Measurements from ENCODE around the gene RECQL5. TPM values are rescaled to one million over a fixed set of nuclear protein-coding genes. Genes with fewer than 3 reads are reported as not detected.
A peak's percentile ranks its signal among the peaks of the same experiment; 100 is the strongest.

Gene RECQL5
- polyA plus RNA-seq, 1 of the 3 experiments (the other 2 are of a cell fraction), result 25.3 TPM

DNA sequence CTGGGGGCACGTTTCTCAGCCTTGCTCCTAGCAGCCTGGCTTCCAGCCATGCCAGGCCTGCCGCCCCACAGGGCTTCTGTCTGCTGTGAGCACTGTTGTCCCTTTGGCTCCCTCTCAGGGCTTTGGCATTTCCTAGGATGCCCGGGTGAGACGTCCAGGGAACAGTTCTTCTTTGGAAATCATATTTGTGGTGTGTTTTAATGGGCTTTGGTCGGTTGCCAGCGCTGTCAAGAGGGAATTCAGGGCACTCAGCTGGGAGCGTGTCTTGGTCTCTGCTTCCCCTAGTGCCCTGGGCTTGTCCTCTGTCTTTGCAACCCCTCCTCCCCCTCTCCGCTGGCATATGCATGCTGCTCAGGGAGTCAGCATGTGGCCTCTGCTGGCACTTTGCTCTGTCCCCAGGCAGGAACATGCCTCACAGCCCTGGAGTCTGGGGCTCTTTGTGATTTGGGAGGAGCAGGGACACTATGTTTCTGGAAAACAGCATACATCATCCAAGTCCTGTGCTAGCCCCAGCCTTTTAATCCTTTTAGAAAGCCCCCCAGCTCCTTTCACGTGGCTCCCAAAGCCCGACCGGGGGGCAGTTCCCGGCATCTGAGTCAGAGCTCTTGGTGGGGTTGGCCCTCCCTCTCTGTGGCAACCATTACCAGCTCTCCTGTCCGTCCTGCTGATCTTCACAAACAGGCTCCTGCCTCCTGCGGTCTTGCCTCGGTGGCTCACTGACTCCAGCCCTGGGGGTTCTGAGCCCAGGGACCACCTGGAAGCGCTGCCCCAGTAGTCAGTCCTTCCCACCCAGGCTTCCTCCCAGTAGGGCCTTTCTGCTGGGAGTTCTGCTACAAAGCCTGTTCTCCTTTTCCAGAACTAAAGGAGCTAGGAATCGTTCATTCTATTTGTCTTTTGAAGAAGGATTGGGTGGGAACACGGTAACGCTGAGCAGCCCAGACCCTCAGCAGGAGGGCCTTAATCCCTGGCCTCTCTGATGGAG, 26.8 kb upstream of the RECQL5 start:
- DNase-seq, result peak; percentile 85
- Histone ChIP-seq H3K27ac (ENCODE audit: low read depth in 2 of 2, low read length in 1 of 2) (peak overlapping the region; percentile 91 to 99), H3K4me1 (ENCODE audit: control insufficient read depth in 1 of 2, insufficient read depth in 2 of 2, low read depth in 1 of 2, low read length in 1 of 2) (peaks cover 45 to 62% of the 10 kb centered on the region in 2 experiments; a peak in 3 of 4 replicates), H3F3A (replicated peaks; ENCODE audit: insufficient read depth) (peaks cover 58% of the 10 kb centered on the region), H3K9ac (peak overlapping the region; percentile 80), H3K4me3 (ENCODE audit: low read depth in 2 of 2, low read length in 1 of 2) (peak overlapping the region in 1 of 2 experiments; percentile 16; a peak in 2 of 4 replicates), H3K27me3 (ENCODE audit: insufficient read depth) (no peaks in the 10 kb centered on the region), H3K36me3 (replicated peaks in 1 of 2; ENCODE audit: control insufficient read depth in 1 of 2, insufficient read depth in 2 of 2, low read length in 1 of 2) (peaks cover 21 to 38% of the 10 kb centered on the region in 2 experiments), H2AFZ (ENCODE audit: low read depth) (0 out of 2 replicates have a peak overlapping the region, but pooled peaks have one; percentile 10), H4K20me1 (ENCODE audit: insufficient read depth) (no peaks in the 10 kb centered on the region), H3K9me3 (no peaks in the 10 kb centered on the region), H3K79me2 (ENCODE audit: insufficient read depth) (peaks cover 80% of the 10 kb centered on the region), H3K4me2 (peak overlapping the region; percentile 73), H3K9me2 (no peaks in the 10 kb centered on the region)
- WGBS (ENCODE audit: low lambda C conversion rate), result 16% methylated on average over 19 of the region's 19 CpGs
- CTCF ChIA-PET, result interaction anchor here (0.6 to 6.9 kb wide), 24 partner anchors 8 to 281 kb away, joined by 3 to 69 read pairs (median 4); partner anchors contain the start of genes RECQL5, SMIM5 and TSEN54
- POLR2A ChIA-PET, result interaction anchor here (0.6 to 1.4 kb wide), 5 partner anchors 8 to 458 kb away, joined by 3 to 5 read pairs (median 3); partner anchors contain the start of genes RECQL5, SAP30BP and TSEN54
- peak; percentile 26; the same call in 1 of the 2 replicates for TF ChIP-seq TAF1 (IDR thresholded peaks at IDR 0.05; ENCODE audit: borderline replicate concordance, low read depth, low read length)
- TF ChIP-seq RAD21 (IDR thresholded peaks at IDR 0.05; ENCODE audit: low read length), result peak; percentile 52
- peak; percentile 16; the same call in 1 of the 2 replicates for TF ChIP-seq SMC3 (IDR thresholded peaks at IDR 0.05; ENCODE audit: low read depth, low read length)
- TF ChIP-seq MEF2A (IDR thresholded peaks at IDR 0.05; ENCODE audit: borderline replicate concordance, low read depth), result peak; percentile 7; the same call in 1 of the 2 replicates
- TF ChIP-seq IRF3 (IDR thresholded peaks at IDR 0.05; ENCODE audit: low read depth, low read length), result no peak
- TF ChIP-seq USF2 (IDR thresholded peaks at IDR 0.05; ENCODE audit: borderline replicate concordance, low read depth, low read length), result no peak
- 0 out of 2 replicates have a peak, but pooled peaks have one; percentile 47 for TF ChIP-seq GABPA (IDR thresholded peaks at IDR 0.05; ENCODE audit: low read depth)
- no peak for TF ChIP-seq RFX5 (IDR thresholded peaks at IDR 0.05; ENCODE audit: low read length)
- TF ChIP-seq SIN3A (IDR thresholded peaks at IDR 0.05; ENCODE audit: borderline replicate concordance, low read depth, low read length), result peak; percentile 99
- no peak for TF ChIP-seq GATA2 (CRISPR knock-in tag; IDR thresholded peaks at IDR 0.05)
- peak; percentile 99 for TF ChIP-seq NFIC (IDR thresholded peaks at IDR 0.05; ENCODE audit: borderline replicate concordance)
- TF ChIP-seq CHD2 (IDR thresholded peaks at IDR 0.05; ENCODE audit: low read length, partially characterized antibody), result peak; percentile 91
- TF ChIP-seq MXI1 (IDR thresholded peaks at IDR 0.05; ENCODE audit: low read depth, low read length), result peak; percentile 99
- TF ChIP-seq CTCF (IDR thresholded peaks at IDR 0.05), result peak; percentile 53
- peak; percentile 96 for TF ChIP-seq TEAD4 (IDR thresholded peaks at IDR 0.05; ENCODE audit: borderline replicate concordance, insufficient read depth)
- TF ChIP-seq FOXM1 (IDR thresholded peaks at IDR 0.05; ENCODE audit: low read depth), result peak; percentile 81
- peak; percentile 11 for TF ChIP-seq YY1 (IDR thresholded peaks at IDR 0.05; ENCODE audit: low read depth)
- TF ChIP-seq TCF12 (IDR thresholded peaks at IDR 0.05), result peak; percentile 94
- no peak for TF ChIP-seq NRF1 (IDR thresholded peaks at IDR 0.05; ENCODE audit: low read depth, low read length)
- TF ChIP-seq POLR2AphosphoS5 (IDR thresholded peaks at IDR 0.05; ENCODE audit: low read depth, low read length), result peak; percentile 74
- TF ChIP-seq PBX3 (IDR thresholded peaks at IDR 0.05), result peak; percentile 92
- TF ChIP-seq EP300 (IDR thresholded peaks at IDR 0.05; ENCODE audit: borderline replicate concordance in 1 of 2, low read depth in 1 of 2, low read length in 1 of 2), result peak; percentile 48 to 87; a peak in 2 of 4 replicates
- TF ChIP-seq FOSL2 (IDR thresholded peaks at IDR 0.05; ENCODE audit: borderline replicate concordance, low read depth), result peak; percentile 77
- TF ChIP-seq, protein P1, sequence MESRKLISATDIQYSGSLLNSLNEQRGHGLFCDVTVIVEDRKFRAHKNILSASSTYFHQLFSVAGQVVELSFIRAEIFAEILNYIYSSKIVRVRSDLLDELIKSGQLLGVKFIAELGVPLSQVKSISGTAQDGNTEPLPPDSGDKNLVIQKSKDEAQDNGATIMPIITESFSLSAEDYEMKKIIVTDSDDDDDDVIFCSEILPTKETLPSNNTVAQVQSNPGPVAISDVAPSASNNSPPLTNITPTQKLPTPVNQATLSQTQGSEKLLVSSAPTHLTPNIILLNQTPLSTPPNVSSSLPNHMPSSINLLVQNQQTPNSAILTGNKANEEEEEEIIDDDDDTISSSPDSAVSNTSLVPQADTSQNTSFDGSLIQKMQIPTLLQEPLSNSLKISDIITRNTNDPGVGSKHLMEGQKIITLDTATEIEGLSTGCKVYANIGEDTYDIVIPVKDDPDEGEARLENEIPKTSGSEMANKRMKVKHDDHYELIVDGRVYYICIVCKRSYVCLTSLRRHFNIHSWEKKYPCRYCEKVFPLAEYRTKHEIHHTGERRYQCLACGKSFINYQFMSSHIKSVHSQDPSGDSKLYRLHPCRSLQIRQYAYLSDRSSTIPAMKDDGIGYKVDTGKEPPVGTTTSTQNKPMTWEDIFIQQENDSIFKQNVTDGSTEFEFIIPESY (IDR thresholded peaks at IDR 0.05; ENCODE audit: borderline replicate concordance, low read depth), result peak; percentile 87
- no peak for TF ChIP-seq ELF1 (IDR thresholded peaks at IDR 0.05)
- TF ChIP-seq JUND (IDR thresholded peaks at IDR 0.05), result peak; percentile 90
